ENCODE results near the gene PTGES3L.

Gene PTGES3L

DNA sequence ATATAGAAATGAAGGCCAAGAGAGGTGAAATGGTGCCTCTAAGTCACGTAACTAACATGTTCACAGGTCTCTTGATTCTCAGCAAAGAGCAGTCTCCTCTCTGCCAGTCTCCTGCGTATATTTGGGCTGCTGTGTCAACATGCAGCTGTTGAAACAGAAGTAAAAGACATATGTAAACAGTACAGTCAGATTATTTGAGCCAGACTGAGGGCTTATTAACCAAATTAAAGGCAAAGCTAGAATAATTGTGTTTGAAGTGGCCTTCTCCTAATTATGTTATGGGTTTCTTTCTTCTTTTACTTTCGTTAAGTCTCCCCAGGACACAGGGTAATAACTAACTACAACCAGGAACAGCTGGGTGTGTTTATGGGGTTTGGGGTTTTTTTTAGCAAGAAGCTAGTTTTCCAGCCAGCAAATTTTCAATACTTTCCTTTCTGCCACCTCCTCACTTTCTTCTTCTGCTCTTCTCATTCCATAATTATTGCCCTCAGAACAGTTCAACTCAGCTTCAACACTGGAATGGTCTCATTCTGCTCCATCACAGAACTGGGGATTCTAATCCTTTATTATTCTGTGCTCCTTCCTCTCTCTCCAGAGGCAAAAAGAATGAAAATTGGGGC lies 60.9 kb downstream of the PTGES3L start:
- FAIRE-seq: peak; percentile 97
